Neural progenitor cell (in vitro differentiated cells): ENCODE measurements around the gene CDC42BPA. TPM values are rescaled to one million over a fixed set of nuclear protein-coding genes. Genes with fewer than 3 reads are reported as not detected.
A peak's percentile ranks its signal among the peaks of the same experiment; 100 is the strongest.
"Not testable (repeated sequence)": the region's sequence is repeated elsewhere in the genome, so short reads cannot be mapped to it uniquely, and the experiment has no call there.

Experiments
- DNase-seq: peaks from one replicate; pipeline ENCODE4 v3.0.0-alpha.2; 2016; ENCODE audit warnings: low spot score
- H2AFZ ChIP-seq: fragments of 200-600 bp; sonication (generic); replicated peaks from 2 replicates; pipeline ENCODE4 v1.6.1; 2016; ENCODE audit warnings: antibody characterized with exemption
- H3F3A ChIP-seq: fragments of 200-600 bp; sonication (generic); 2 replicates; pipeline ENCODE4 v1.6.1; 2016; ENCODE audit warnings: antibody characterized with exemption, low read depth
- H3K27ac ChIP-seq: fragments of 200-600 bp; sonication (generic); 2 replicates; pipeline ENCODE4 v1.5.1; 2016; ENCODE audit warnings: mild to moderate bottlenecking
- H3K27me3 ChIP-seq: fragments of 200-600 bp; sonication (generic); 2 replicates; pipeline ENCODE4 v1.6.1; 2016; ENCODE audit warnings: mild to moderate bottlenecking, moderate library complexity
- H3K36me3 ChIP-seq: fragments of 200-600 bp; sonication (generic); 2 replicates; pipeline ENCODE4 v1.5.1; 2016
- H3K4me1 ChIP-seq: fragments of 200-600 bp; sonication (generic); 2 replicates; pipeline ENCODE4 v1.6.1; 2016; ENCODE audit warnings: mixed run types
- H3K4me2 ChIP-seq: fragments of 200-600 bp; sonication (generic); 2 replicates; pipeline ENCODE4 v1.6.1; 2016
- H3K4me3 ChIP-seq: fragments of 200-600 bp; sonication (generic); 2 replicates; pipeline ENCODE4 v1.5.1; 2016
- H3K79me2 ChIP-seq: fragments of 200-600 bp; sonication (generic); 2 replicates; pipeline ENCODE4 v1.6.1; 2016; ENCODE audit warnings: low read depth
- H3K9ac ChIP-seq: fragments of 200-600 bp; sonication (generic); 2 replicates; pipeline ENCODE4 v1.6.1; 2016
- H3K9me3 ChIP-seq: fragments of 200-600 bp; sonication (generic); 2 replicates; pipeline ENCODE4 v1.5.1; 2016; ENCODE audit warnings: low read depth
- H4K20me1 ChIP-seq: fragments of 200-600 bp; sonication (generic); 2 replicates; pipeline ENCODE4 v1.6.1; 2016; ENCODE audit warnings: low read depth
- H3K27ac Mint-ChIP-seq: 3 replicates; pipeline ENCODE4 v1.8.0; 2021; ENCODE audit warnings: mixed read lengths
- H3K27me3 Mint-ChIP-seq: 2 replicates; pipeline ENCODE4 v1.8.0; 2022; ENCODE audit warnings: low read depth, mild to moderate bottlenecking, inconsistent platforms, moderate library complexity, mixed read lengths; ENCODE audit not compliant: insufficient read depth
- H3K36me3 Mint-ChIP-seq: 3 replicates; pipeline ENCODE4 v1.8.0; 2021; ENCODE audit warnings: mixed read lengths
- H3K4me1 Mint-ChIP-seq: 3 replicates; pipeline ENCODE4 v1.8.0; 2021; ENCODE audit warnings: mixed read lengths
- H3K4me3 Mint-ChIP-seq: 3 replicates; pipeline ENCODE4 v1.8.0; 2021; ENCODE audit warnings: mild to moderate bottlenecking, moderate library complexity, mixed read lengths
- H3K9me3 Mint-ChIP-seq: 3 replicates; pipeline ENCODE4 v1.8.0; 2020; ENCODE audit warnings: mixed read lengths
- CTCF ChIP-seq: fragments of 200-600 bp; sonication (generic); IDR thresholded peaks from 2 replicates; pipeline ENCODE4 v1.5.1; 2017; ENCODE audit warnings: antibody characterized with exemption, mild to moderate bottlenecking
- EZH2 ChIP-seq: fragments of 200-600 bp; sonication (generic); IDR thresholded peaks from 2 replicates; pipeline ENCODE4 v1.6.1; 2017; ENCODE audit warnings: antibody characterized with exemption, mild to moderate bottlenecking, moderate library complexity
- EZH2phosphoT487 ChIP-seq: fragments of 200-600 bp; sonication (generic); IDR thresholded peaks from 2 replicates; pipeline ENCODE4 v1.6.1; 2017; ENCODE audit warnings: antibody characterized with exemption
- total RNA-seq: library from RNA; depleted of rRNA; stranded (reverse); fragments of >200 nt; gene quantifications from 2 replicates; pipeline ENCODE4 v1.2.3, GENCODE V29; 2015; ENCODE audit warnings: low replicate concordance

CDC42BPA gene
- total RNA-seq, 1 donor from 2014 or later = 54.7 TPM

- no peak for TF ChIP-seq EZH2
- no peak for TF ChIP-seq EZH2phosphoT487
- TF ChIP-seq CTCF = no peak
- no peak overlapping the region for H3K27ac Mint-ChIP-seq
- H2AFZ ChIP-seq = no peak overlapping the region
- H3K4me1 Mint-ChIP-seq = peaks cover 9% of the 10 kb centered on the region
- no peaks in the 10 kb centered on the region for H3K9me3 Mint-ChIP-seq
- H3K27ac ChIP-seq = no peak overlapping the region
- H3K9me3 ChIP-seq = no peaks in the 10 kb centered on the region
- H3K79me2 ChIP-seq = no peaks in the 10 kb centered on the region
- no peak overlapping the region for H3K4me3 ChIP-seq
- no peaks in the 10 kb centered on the region for H3K4me1 ChIP-seq
- DNase-seq = no peak
- no peaks in the 10 kb centered on the region for H3K27me3 ChIP-seq
- H3K27me3 Mint-ChIP-seq = peaks cover 6% of the 10 kb centered on the region
- no peak overlapping the region for H3K4me2 ChIP-seq
- no peaks in the 10 kb centered on the region for H3F3A ChIP-seq
- no peaks in the 10 kb centered on the region for H3K36me3 Mint-ChIP-seq
- no peak overlapping the region for H3K4me3 Mint-ChIP-seq
- no peaks in the 10 kb centered on the region for H4K20me1 ChIP-seq
- H3K9ac ChIP-seq = no peak overlapping the region
- no peaks in the 10 kb centered on the region for H3K36me3 ChIP-seq
Measured at GRCh38 chr1:227342075-227342829, 24.0 kb upstream of the CDC42BPA start.

- not testable (repeated sequence) for H3K4me2 ChIP-seq, H3K4me3 Mint-ChIP-seq, H3K9me3 ChIP-seq, H3K36me3 Mint-ChIP-seq, H4K20me1 ChIP-seq, H3K4me1 Mint-ChIP-seq, DNase-seq, H3K9ac ChIP-seq, H3K36me3 ChIP-seq, H3K4me3 ChIP-seq, H3K27ac ChIP-seq, H3K79me2 ChIP-seq, H3K4me1 ChIP-seq, H2AFZ ChIP-seq, H3F3A ChIP-seq, H3K27me3 Mint-ChIP-seq, H3K27ac Mint-ChIP-seq, H3K27me3 ChIP-seq
- peaks cover 12% of the 10 kb centered on the region for H3K9me3 Mint-ChIP-seq
Measured at GRCh38 chr1:227336136-227336535, 17.8 kb upstream of the CDC42BPA start.

- DNase-seq = no peak
- Mint-ChIP-seq H3K36me3 (no peaks in the 10 kb centered on the region), H3K27me3 (peaks cover 4% of the 10 kb centered on the region), H3K9me3 (peaks cover 12% of the 10 kb centered on the region), H3K4me3 (no peak overlapping the region), H3K4me1 (peaks cover 3% of the 10 kb centered on the region), H3K27ac (no peak overlapping the region)
- H3K27me3 ChIP-seq = no peaks in the 10 kb centered on the region
- H3K4me1 ChIP-seq = no peaks in the 10 kb centered on the region
- no peaks in the 10 kb centered on the region for H3K79me2 ChIP-seq
- H3K27ac ChIP-seq = no peak overlapping the region
- TF ChIP-seq EZH2phosphoT487 (no peak), EZH2 (no peak), CTCF (no peak)
- no peak overlapping the region for H3K9ac ChIP-seq
- H3K4me3 ChIP-seq = no peak overlapping the region
- H3K36me3 ChIP-seq = no peaks in the 10 kb centered on the region
- no peaks in the 10 kb centered on the region for H3K9me3 ChIP-seq
- no peak overlapping the region for H3K4me2 ChIP-seq
- no peaks in the 10 kb centered on the region for H4K20me1 ChIP-seq
- H2AFZ ChIP-seq = no peak overlapping the region
- no peaks in the 10 kb centered on the region for H3F3A ChIP-seq
Measured at GRCh38 chr1:227335242-227336020, 17.1 kb upstream of the CDC42BPA start.

- Histone ChIP-seq H3K79me2 (no peaks in the 10 kb centered on the region), H3K27me3 (no peaks in the 10 kb centered on the region), H3K27ac (no peak overlapping the region), H3K4me3 (no peak overlapping the region), H3F3A (no peaks in the 10 kb centered on the region), H3K9ac (no peak overlapping the region), H3K36me3 (no peaks in the 10 kb centered on the region), H2AFZ (no peak overlapping the region), H3K4me2 (no peak overlapping the region), H3K4me1 (no peaks in the 10 kb centered on the region), H4K20me1 (no peaks in the 10 kb centered on the region), H3K9me3 (no peaks in the 10 kb centered on the region)
- H3K36me3 Mint-ChIP-seq = no peaks in the 10 kb centered on the region
- H3K27me3 Mint-ChIP-seq = peaks cover 11% of the 10 kb centered on the region
- peaks cover 12% of the 10 kb centered on the region for H3K9me3 Mint-ChIP-seq
- no peak overlapping the region for H3K4me3 Mint-ChIP-seq
- H3K4me1 Mint-ChIP-seq = peaks cover 6% of the 10 kb centered on the region
- TF ChIP-seq EZH2phosphoT487 (no peak), CTCF (no peak), EZH2 (no peak)
- no peak for DNase-seq
- H3K27ac Mint-ChIP-seq = peak overlapping the region; percentile 76
Measured at GRCh38 chr1:227333423-227333822, 15.1 kb upstream of the CDC42BPA start.
